Measurements from ENCODE around the gene CFAP74. TPM values are rescaled to one million over a fixed set of nuclear protein-coding genes. Genes with fewer than 3 reads are reported as not detected.
A peak's percentile ranks its signal among the peaks of the same experiment; 100 is the strongest.

Gene CFAP74
- total and polyA plus RNA-seq, 2 of the 13 experiments (the other 11 are each of a cell fraction or from before 2014, with no cell fraction given): 0.27 to 0.62 TPM

DNA sequence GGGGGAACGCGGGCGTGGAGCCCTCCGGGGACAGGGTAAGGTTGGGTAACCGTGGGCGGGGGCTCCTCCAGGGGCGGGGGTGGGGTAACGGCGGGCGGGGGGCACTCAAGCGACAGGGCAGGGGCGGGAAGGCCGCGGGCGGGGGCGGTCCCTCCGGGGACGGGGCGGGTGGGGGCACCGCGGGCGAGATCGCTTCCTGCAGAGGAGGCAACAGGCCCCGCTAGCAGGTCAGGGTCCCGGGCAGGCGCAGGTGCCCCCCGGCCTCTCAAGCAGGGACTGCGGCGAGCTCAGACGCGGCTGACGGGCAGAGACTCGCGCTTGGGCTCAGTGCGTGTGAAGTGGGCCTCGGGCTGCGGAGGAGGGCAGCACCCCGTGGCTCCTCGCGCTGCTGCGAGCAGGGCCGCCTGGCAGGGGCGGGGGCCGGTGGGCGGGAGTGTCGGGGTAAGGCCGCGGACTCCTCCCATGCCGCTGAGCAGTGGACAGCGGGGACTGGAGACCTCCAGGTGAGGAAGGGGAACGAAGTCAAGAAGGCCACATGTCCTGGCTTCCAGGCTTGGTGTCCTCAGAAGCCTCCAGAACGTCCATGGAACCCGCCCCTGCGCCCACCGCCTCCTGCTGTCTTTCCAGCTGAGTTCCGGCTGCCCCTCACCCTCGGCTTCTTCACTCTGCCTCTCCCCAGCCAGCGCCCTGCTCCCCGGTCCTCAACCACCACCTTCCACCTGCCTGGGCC lies 112.1 kb downstream of the CFAP74 start (continued):
- TF ChIP-seq, protein P1, sequence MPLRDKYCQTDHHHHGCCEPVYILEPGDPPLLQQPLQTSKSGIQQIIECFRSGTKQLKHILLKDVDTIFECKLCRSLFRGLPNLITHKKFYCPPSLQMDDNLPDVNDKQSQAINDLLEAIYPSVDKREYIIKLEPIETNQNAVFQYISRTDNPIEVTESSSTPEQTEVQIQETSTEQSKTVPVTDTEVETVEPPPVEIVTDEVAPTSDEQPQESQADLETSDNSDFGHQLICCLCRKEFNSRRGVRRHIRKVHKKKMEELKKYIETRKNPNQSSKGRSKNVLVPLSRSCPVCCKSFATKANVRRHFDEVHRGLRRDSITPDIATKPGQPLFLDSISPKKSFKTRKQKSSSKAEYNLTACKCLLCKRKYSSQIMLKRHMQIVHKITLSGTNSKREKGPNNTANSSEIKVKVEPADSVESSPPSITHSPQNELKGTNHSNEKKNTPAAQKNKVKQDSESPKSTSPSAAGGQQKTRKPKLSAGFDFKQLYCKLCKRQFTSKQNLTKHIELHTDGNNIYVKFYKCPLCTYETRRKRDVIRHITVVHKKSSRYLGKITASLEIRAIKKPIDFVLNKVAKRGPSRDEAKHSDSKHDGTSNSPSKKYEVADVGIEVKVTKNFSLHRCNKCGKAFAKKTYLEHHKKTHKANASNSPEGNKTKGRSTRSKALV (CRISPR knock-in tag; IDR thresholded peaks at IDR 0.05): 0 out of 2 replicates have a peak, but pooled peaks have one; percentile 32
- TF ChIP-seq, protein P2, sequence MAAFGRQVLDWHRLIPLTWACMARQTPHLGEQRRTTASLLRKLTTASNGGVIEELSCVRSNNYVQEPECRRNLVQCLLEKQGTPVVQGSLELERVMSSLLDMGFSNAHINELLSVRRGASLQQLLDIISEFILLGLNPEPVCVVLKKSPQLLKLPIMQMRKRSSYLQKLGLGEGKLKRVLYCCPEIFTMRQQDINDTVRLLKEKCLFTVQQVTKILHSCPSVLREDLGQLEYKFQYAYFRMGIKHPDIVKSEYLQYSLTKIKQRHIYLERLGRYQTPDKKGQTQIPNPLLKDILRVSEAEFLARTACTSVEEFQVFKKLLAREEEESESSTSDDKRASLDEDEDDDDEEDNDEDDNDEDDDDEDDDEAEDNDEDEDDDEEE (CRISPR knock-in tag; IDR thresholded peaks at IDR 0.05): no peak
- TF ChIP-seq ZNF446 (CRISPR knock-in tag; IDR thresholded peaks at IDR 0.05): 0 out of 2 replicates have a peak, but pooled peaks have one; percentile 44
- TF ChIP-seq REPIN1 (CRISPR knock-in tag; IDR thresholded peaks at IDR 0.05; ENCODE audit: borderline replicate concordance, low read depth): 0 out of 2 replicates have a peak, but pooled peaks have one; percentile 18
- no peak for TF ChIP-seq ZKSCAN8 (CRISPR knock-in tag; IDR thresholded peaks at IDR 0.05; ENCODE audit: borderline replicate concordance)
- TF ChIP-seq HNRNPLL (IDR thresholded peaks at IDR 0.05; ENCODE audit: low read depth, low read length, poor library complexity, severe bottlenecking): peak; percentile 6
- TF ChIP-seq, protein P3, sequence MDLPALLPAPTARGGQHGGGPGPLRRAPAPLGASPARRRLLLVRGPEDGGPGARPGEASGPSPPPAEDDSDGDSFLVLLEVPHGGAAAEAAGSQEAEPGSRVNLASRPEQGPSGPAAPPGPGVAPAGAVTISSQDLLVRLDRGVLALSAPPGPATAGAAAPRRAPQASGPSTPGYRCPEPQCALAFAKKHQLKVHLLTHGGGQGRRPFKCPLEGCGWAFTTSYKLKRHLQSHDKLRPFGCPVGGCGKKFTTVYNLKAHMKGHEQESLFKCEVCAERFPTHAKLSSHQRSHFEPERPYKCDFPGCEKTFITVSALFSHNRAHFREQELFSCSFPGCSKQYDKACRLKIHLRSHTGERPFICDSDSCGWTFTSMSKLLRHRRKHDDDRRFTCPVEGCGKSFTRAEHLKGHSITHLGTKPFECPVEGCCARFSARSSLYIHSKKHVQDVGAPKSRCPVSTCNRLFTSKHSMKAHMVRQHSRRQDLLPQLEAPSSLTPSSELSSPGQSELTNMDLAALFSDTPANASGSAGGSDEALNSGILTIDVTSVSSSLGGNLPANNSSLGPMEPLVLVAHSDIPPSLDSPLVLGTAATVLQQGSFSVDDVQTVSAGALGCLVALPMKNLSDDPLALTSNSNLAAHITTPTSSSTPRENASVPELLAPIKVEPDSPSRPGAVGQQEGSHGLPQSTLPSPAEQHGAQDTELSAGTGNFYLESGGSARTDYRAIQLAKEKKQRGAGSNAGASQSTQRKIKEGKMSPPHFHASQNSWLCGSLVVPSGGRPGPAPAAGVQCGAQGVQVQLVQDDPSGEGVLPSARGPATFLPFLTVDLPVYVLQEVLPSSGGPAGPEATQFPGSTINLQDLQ (CRISPR knock-in tag; IDR thresholded peaks at IDR 0.05): no peak
- no peak for TF ChIP-seq ZNF878 (CRISPR knock-in tag; IDR thresholded peaks at IDR 0.05)
- TF ChIP-seq U2AF1 (optimal IDR thresholded peaks at IDR 0.05; ENCODE audit: low read depth, low read length): peak; percentile 32
- TF ChIP-seq, protein P4, sequence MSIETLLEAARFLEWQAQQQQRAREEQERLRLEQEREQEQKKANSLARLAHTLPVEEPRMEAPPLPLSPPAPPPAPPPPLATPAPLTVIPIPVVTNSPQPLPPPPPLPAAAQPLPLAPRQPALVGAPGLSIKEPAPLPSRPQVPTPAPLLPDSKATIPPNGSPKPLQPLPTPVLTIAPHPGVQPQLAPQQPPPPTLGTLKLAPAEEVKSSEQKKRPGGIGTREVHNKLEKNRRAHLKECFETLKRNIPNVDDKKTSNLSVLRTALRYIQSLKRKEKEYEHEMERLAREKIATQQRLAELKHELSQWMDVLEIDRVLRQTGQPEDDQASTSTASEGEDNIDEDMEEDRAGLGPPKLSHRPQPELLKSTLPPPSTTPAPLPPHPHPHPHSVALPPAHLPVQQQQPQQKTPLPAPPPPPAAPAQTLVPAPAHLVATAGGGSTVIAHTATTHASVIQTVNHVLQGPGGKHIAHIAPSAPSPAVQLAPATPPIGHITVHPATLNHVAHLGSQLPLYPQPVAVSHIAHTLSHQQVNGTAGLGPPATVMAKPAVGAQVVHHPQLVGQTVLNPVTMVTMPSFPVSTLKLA (IDR thresholded peaks at IDR 0.05): no peak
- TF ChIP-seq, protein P5, sequence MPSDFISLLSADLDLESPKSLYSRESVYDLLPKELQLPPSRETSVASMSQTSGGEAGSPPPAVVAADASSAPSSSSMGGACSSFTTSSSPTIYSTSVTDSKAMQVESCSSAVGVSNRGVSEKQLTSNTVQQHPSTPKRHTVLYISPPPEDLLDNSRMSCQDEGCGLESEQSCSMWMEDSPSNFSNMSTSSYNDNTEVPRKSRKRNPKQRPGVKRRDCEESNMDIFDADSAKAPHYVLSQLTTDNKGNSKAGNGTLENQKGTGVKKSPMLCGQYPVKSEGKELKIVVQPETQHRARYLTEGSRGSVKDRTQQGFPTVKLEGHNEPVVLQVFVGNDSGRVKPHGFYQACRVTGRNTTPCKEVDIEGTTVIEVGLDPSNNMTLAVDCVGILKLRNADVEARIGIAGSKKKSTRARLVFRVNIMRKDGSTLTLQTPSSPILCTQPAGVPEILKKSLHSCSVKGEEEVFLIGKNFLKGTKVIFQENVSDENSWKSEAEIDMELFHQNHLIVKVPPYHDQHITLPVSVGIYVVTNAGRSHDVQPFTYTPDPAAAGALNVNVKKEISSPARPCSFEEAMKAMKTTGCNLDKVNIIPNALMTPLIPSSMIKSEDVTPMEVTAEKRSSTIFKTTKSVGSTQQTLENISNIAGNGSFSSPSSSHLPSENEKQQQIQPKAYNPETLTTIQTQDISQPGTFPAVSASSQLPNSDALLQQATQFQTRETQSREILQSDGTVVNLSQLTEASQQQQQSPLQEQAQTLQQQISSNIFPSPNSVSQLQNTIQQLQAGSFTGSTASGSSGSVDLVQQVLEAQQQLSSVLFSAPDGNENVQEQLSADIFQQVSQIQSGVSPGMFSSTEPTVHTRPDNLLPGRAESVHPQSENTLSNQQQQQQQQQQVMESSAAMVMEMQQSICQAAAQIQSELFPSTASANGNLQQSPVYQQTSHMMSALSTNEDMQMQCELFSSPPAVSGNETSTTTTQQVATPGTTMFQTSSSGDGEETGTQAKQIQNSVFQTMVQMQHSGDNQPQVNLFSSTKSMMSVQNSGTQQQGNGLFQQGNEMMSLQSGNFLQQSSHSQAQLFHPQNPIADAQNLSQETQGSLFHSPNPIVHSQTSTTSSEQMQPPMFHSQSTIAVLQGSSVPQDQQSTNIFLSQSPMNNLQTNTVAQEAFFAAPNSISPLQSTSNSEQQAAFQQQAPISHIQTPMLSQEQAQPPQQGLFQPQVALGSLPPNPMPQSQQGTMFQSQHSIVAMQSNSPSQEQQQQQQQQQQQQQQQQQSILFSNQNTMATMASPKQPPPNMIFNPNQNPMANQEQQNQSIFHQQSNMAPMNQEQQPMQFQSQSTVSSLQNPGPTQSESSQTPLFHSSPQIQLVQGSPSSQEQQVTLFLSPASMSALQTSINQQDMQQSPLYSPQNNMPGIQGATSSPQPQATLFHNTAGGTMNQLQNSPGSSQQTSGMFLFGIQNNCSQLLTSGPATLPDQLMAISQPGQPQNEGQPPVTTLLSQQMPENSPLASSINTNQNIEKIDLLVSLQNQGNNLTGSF (CRISPR knock-in tag; IDR thresholded peaks at IDR 0.05): no peak
- TF ChIP-seq, protein P6, sequence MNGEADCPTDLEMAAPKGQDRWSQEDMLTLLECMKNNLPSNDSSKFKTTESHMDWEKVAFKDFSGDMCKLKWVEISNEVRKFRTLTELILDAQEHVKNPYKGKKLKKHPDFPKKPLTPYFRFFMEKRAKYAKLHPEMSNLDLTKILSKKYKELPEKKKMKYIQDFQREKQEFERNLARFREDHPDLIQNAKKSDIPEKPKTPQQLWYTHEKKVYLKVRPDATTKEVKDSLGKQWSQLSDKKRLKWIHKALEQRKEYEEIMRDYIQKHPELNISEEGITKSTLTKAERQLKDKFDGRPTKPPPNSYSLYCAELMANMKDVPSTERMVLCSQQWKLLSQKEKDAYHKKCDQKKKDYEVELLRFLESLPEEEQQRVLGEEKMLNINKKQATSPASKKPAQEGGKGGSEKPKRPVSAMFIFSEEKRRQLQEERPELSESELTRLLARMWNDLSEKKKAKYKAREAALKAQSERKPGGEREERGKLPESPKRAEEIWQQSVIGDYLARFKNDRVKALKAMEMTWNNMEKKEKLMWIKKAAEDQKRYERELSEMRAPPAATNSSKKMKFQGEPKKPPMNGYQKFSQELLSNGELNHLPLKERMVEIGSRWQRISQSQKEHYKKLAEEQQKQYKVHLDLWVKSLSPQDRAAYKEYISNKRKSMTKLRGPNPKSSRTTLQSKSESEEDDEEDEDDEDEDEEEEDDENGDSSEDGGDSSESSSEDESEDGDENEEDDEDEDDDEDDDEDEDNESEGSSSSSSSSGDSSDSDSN (CRISPR knock-in tag; IDR thresholded peaks at IDR 0.05): peak; percentile 86

Measured in HepG2 (cell line).